Vagina (tissue), 2 donors: ENCODE data around the gene ORAI1. TPM values are rescaled to one million over a fixed set of nuclear protein-coding genes. Genes with fewer than 3 reads are reported as not detected.

ENCODE experiments used
- DNase-seq, 2 donors: peaks; one replicate each; pipeline ENCODE4 v3.0.0-alpha.2; 2017; ENCODE audit errors: extremely low spot score in 2 of 2
- H3K27ac ChIP-seq: fragments of 200-600 bp; sonication (generic); one replicate; pipeline ENCODE4 v1.5.1; 2019
- H3K27me3 ChIP-seq: fragments of 200-600 bp; sonication (generic); one replicate; pipeline ENCODE4 v1.5.1; 2019
- H3K36me3 ChIP-seq, 2 donors: fragments of 200-600 bp; sonication (generic); one replicate each; pipeline ENCODE4 v1.5.1; 2017 to 2019
- H3K4me1 ChIP-seq: fragments of 200-600 bp; sonication (generic); one replicate; pipeline ENCODE4 v1.5.1; 2019
- H3K4me3 ChIP-seq, 2 donors: fragments of 200-600 bp; sonication (generic); 1 replicate in 1 of 2; 2 replicates in 1 of 2; pipeline ENCODE4 v1.5.1; 2016 to 2019
- H3K9me3 ChIP-seq: fragments of 200-600 bp; sonication (generic); one replicate; pipeline ENCODE4 v1.5.1; 2019
- POLR2A ChIP-seq, 2 donors: fragments of 450-650 bp; IDR thresholded peaks; one replicate each; pipeline ENCODE4 v1.6.1; 2017; ENCODE audit warnings: antibody characterized with exemption in 2 of 2, mild to moderate bottlenecking in 2 of 2, moderate library complexity in 2 of 2
- POLR2AphosphoS5 ChIP-seq, 2 donors: sonication (generic); formaldehyde crosslinking; IDR thresholded peaks; one replicate each; pipeline ENCODE4 v1.9.0; 2017; ENCODE audit warnings: antibody characterized with exemption in 2 of 2, mild to moderate bottlenecking in 2 of 2, low read depth in 1 of 2; ENCODE audit not compliant: insufficient read depth in 1 of 2
- intact Hi-C: fragments of 100-400 bp; cut with DNase I; formaldehyde crosslinking; loops from one replicate; pipeline ENCODE4 v1.15.1; 2023
- total RNA-seq: library from RNA; depleted of rRNA; stranded (reverse); fragments of >200 nt; gene quantifications from one replicate; pipeline ENCODE4 v1.2.3, GENCODE V29; 2016
- TF ChIP-seq, protein P1 (sequence below), 3 experiments: fragments of 450-650 bp in 2 of 3; fragments of 200-600 bp in 1 of 3; sonication (generic) in 1 of 3; IDR thresholded peaks; one replicate each; pipeline ENCODE4 v1.5.1; 2017 to 2019; ENCODE audit warnings: antibody characterized with exemption in 3 of 3, mild to moderate bottlenecking in 2 of 3, moderate library complexity in 2 of 3

The ORAI1 gene
- total RNA-seq = 18.2 TPM

DNA sequence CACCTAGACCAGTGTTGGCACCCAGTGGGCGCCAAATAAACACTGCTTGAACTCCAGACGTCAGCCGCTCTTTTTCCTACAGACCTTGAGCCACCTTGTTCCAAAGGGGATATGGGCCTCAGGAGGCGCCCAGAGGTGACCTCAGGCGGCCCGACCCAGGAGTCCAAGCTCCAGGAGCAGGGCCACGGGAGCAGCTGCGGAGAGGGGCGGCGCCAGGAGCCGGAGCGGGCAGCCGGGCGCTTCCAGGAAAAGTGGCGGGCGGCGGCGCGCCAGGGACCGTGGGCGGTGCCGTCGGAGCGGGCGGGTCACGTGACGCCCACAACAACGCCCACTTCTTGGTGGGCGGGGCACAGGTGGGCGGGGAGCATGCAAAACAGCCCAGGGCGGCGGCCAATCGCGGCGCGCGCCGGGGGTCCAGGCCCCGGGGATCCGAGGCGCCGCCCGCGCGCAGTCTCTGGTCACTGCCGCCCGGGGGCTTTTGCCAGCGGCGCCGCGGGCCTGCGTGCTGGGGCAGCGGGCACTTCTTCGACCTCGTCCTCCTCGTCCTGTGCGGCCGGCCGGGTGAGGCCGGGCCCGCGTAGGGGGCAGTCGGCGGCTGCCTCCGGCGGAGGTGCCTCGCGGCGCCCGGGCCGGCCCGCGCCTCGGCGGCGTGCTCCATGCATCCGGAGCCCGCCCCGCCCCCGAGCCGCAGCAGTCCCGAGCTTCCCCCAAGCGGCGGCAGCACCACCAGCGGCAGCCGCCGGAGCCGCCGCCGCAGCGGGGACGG is at the start of gene ORAI1:
ORAI1 (plus strand) TSS at position 444 of the 766 bp plus-strand sequence.
- peak in 1 of 2 donors; percentile 95 for DNase-seq
- Histone ChIP-seq H3K4me1 (peaks cover 53% of the 10 kb centered on the region), H3K27me3 (no peaks in the 10 kb centered on the region), H3K36me3 (no peaks in the 10 kb centered on the region), H3K4me3 (peak within 1 kb of the TSS; percentile 84), H3K9me3 (no peaks in the 10 kb centered on the region), H3K27ac (peak within 1 kb of the TSS; percentile 94)
- intact Hi-C loops = loop anchor here (5.0 kb wide), 1 partner anchor 46 kb away; no protein-coding TSS in a partner anchor
- peak in 1 of 2 donors; percentile 69 for TF ChIP-seq POLR2AphosphoS5 (IDR thresholded peaks at IDR 0.05; ENCODE audit: insufficient read depth in 1 of 2, low read depth in 1 of 2)
- TF ChIP-seq, protein P1, sequence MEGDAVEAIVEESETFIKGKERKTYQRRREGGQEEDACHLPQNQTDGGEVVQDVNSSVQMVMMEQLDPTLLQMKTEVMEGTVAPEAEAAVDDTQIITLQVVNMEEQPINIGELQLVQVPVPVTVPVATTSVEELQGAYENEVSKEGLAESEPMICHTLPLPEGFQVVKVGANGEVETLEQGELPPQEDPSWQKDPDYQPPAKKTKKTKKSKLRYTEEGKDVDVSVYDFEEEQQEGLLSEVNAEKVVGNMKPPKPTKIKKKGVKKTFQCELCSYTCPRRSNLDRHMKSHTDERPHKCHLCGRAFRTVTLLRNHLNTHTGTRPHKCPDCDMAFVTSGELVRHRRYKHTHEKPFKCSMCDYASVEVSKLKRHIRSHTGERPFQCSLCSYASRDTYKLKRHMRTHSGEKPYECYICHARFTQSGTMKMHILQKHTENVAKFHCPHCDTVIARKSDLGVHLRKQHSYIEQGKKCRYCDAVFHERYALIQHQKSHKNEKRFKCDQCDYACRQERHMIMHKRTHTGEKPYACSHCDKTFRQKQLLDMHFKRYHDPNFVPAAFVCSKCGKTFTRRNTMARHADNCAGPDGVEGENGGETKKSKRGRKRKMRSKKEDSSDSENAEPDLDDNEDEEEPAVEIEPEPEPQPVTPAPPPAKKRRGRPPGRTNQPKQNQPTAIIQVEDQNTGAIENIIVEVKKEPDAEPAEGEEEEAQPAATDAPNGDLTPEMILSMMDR (IDR thresholded peaks at IDR 0.05) = no peak
- peak in 1 of 2 donors; percentile 73 for TF ChIP-seq POLR2A (IDR thresholded peaks at IDR 0.05)

DNA sequence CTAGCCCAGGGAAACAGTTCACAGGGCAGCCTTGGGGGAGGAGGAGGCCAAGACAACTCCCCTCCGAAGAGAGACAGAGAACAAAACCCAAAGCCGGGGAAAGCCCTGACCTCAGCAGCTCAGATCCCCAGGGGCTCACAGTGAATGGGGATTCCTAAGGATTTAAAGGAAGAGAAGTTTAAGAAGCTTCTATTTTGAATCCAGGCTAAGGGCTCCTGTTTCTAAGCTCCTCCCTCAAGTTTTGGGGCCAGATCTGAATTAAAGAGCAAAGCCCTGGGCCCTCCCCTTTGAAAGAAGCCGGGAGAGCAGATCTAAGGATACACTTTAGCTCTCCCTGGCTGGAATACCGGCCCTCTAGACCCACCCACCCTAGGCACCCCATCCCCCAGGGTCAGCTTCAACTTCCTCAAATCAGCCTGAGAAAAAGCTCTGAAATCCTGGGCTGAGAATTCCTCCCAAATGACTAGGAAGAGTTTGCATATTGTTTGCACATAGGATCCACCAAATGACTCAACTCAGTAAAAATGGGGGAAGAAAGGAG is 49.4 kb upstream of the ORAI1 start:
- TF ChIP-seq POLR2A (IDR thresholded peaks at IDR 0.05) = no peak
- no peak for TF ChIP-seq POLR2AphosphoS5 (IDR thresholded peaks at IDR 0.05; ENCODE audit: insufficient read depth in 1 of 2, low read depth in 1 of 2)
- TF ChIP-seq, protein P1 (IDR thresholded peaks at IDR 0.05) = no peak
- H3K9me3 ChIP-seq = no peaks in the 10 kb centered on the region
- H3K4me3 ChIP-seq = no peak overlapping the region
- no peaks in the 10 kb centered on the region for H3K27me3 ChIP-seq
- H3K4me1 ChIP-seq = peaks cover 52% of the 10 kb centered on the region
- no peak for DNase-seq
- intact Hi-C loops = no loop called here
- H3K36me3 ChIP-seq = peaks cover 0 to 3% of the 10 kb centered on the region in 2 donors
- peak overlapping the region; percentile 46 for H3K27ac ChIP-seq

DNA sequence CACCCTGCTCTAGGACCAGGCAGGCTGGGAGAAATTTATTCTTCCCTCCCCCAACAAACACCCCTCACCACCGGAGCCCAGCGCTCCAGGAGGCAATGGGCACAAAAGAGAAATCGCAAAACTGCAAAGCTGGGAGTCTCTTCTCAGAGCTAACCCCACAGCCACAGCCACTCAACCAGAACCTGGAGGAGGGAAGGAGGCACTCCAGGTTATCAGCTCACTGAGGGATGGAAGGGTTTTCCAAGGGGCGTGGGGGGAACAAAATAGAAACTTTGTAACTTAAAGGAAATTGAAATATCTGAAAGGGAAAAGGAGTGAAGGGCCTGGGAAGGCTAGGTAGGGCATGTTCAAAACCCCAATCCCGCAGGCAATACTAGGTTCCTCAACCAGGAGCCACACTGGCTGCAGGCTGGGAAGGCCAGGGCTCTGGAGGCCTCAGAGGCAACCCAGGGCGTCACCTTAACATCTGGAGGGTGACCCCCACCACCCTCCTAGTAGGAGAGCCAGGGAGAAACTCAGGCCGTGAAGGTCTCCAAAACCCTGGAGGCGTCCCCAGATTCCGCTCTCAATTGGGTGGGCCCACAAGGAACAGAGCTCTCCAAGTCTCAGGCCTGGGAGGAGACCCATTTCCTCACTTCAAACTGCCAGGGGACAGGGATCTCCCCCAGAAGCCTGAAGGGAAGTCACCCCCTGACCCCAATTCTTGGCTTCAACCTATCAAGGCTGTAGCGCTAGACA is 48.7 kb upstream of the ORAI1 start:
- intact Hi-C loops = no loop called here
- no peak for DNase-seq
- no peaks in the 10 kb centered on the region for H3K36me3 ChIP-seq
- H3K4me1 ChIP-seq = peaks cover 56% of the 10 kb centered on the region
- TF ChIP-seq, protein P1 (IDR thresholded peaks at IDR 0.05) = no peak
- TF ChIP-seq POLR2AphosphoS5 (IDR thresholded peaks at IDR 0.05; ENCODE audit: insufficient read depth in 1 of 2, low read depth in 1 of 2) (no peak), POLR2A (IDR thresholded peaks at IDR 0.05) (no peak)
- no peaks in the 10 kb centered on the region for H3K27me3 ChIP-seq
- no peaks in the 10 kb centered on the region for H3K9me3 ChIP-seq
- H3K27ac ChIP-seq = peak overlapping the region; percentile 86
- peak overlapping the region; percentile 54 to 74 for H3K4me3 ChIP-seq

DNA sequence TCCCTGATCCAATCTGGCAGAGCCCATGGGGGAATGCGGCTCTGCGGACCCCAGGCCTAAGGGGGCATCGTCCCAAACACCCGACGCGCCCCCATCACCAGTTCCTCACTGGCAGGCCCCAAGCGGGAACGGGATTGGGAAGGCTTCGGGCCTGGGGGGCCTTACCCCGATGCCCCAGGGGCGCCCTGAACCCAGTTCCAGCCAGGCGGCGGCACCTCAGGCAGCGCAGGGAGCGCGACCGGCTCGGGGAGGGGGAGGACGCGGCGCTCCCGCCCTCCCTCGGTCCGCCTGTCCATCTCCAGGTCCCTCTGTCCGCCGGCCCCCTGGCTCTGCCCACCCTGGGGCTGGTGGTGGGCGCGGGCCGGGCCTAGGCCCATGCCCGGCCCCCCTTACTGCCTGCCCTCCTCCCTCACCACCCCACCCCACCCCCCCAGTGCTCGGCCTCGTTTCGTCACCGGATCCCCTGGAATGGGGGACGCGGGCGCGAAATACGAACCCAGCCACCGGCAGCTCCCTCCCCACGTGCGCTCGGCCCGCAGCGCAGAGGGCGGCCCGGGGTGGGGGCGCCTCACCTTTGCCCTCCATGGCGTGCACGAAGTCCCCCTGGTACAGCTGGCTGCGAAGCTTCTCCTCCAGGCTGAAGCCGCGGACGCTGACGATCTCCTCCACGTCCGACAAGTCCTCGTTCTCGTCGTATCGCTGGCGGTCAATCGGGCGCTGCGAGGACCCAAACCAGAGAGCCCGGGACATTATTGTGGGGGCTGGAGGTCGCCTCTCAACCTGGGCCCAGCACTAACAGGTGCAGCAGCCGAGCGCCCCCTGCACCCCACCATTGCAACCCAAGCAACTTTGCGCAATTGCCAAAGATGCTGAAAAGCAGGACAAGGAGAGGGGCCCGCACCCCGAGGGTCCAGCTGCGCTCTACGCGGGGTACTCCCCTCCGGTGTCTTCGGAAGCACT is 47.8 kb upstream of the ORAI1 start:
- Histone ChIP-seq H3K27me3 (no peaks in the 10 kb centered on the region), H3K36me3 (no peaks in the 10 kb centered on the region), H3K27ac (peak overlapping the region; percentile 86), H3K9me3 (no peaks in the 10 kb centered on the region), H3K4me1 (peaks cover 59% of the 10 kb centered on the region), H3K4me3 (peak overlapping the region; percentile 54 to 74)
- TF ChIP-seq, protein P1 (IDR thresholded peaks at IDR 0.05) = no peak
- no peak for TF ChIP-seq POLR2AphosphoS5 (IDR thresholded peaks at IDR 0.05; ENCODE audit: insufficient read depth in 1 of 2, low read depth in 1 of 2)
- TF ChIP-seq POLR2A (IDR thresholded peaks at IDR 0.05) = no peak
- DNase-seq = no peak
- intact Hi-C loops = no loop called here
